PFSK-1 (cell line): ENCODE results near the gene GALNT1. TPM values are rescaled to one million over a fixed set of nuclear protein-coding genes. Genes with fewer than 3 reads are reported as not detected.

Experiments
- FOXP2 ChIP-seq: optimal IDR thresholded peaks from 2 replicates; pipeline ENCODE3; 2011; ENCODE audit warnings: borderline replicate concordance, control low read depth, inconsistent platforms; ENCODE audit not compliant: insufficient read depth; ENCODE audit errors: extremely low read length, extremely low read depth
- POLR2AphosphoS5 ChIP-seq: IDR thresholded peaks from 2 replicates; pipeline ENCODE4 v1.6.1; 2012; ENCODE audit warnings: low read depth, mild to moderate bottlenecking, control low read depth, low read length, moderate library complexity
- SIN3A ChIP-seq: IDR thresholded peaks from 2 replicates; pipeline ENCODE4 v1.6.1; 2012; ENCODE audit warnings: mild to moderate bottlenecking, low read length, moderate library complexity, borderline replicate concordance; ENCODE audit not compliant: insufficient read depth
- TAF1 ChIP-seq: IDR thresholded peaks from 2 replicates; pipeline ENCODE4 v1.6.1; 2012; ENCODE audit warnings: low read length, control low read depth, borderline replicate concordance; ENCODE audit not compliant: insufficient read depth
- polyA plus RNA-seq: library from polyadenylated mRNA; unstranded; fragments of >200 nt; gene quantifications from one replicate; pipeline ENCODE4 v1.2.1, GENCODE V29; 2012; ENCODE audit warnings: low read depth, missing spikeins; ENCODE audit not compliant: insufficient read length
- TF ChIP-seq, protein P1 (sequence below), 2 experiments: IDR thresholded peaks; 2 replicates each; pipeline versions ENCODE4 v1.6.1 to v1.8.0; 2011 to 2012; ENCODE audit warnings: low read depth in 2 of 2, low read length in 2 of 2, control low read depth in 1 of 2, inconsistent platforms in 1 of 2, mild to moderate bottlenecking in 1 of 2, moderate library complexity in 1 of 2; ENCODE audit not compliant: insufficient read depth in 1 of 2

Gene GALNT1
- 5.5 TPM for polyA plus RNA-seq

DNA sequence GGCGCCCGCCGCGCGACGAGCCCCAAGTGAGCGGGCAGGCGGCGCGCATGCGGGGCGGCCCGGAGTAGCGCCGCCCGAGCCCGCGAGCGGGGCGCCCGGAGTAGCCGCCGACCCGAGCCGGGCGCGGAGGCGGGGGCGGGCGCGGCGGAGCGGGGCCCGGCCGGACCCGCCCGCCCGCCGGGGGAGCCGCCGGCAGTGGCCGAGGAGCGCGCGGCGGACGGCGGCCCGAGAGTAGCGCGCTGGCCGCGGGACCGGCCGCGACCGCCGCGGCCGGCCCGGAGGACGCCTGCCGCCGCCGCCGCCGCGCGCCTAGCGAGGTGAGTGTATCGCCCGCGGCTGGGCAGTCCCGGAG is at the start of gene GALNT1:
TSS of gene GALNT1 (plus strand) at position 195 of the 352 bp plus-strand sequence. CDS start 72,923 bp downstream, outside the sequence.
- TF ChIP-seq POLR2AphosphoS5 = no peak
- TF ChIP-seq SIN3A = no peak

- TF ChIP-seq POLR2AphosphoS5 (no peak), TAF1 (no peak), FOXP2 (no peak), SIN3A (no peak)
- TF ChIP-seq, protein P1, sequence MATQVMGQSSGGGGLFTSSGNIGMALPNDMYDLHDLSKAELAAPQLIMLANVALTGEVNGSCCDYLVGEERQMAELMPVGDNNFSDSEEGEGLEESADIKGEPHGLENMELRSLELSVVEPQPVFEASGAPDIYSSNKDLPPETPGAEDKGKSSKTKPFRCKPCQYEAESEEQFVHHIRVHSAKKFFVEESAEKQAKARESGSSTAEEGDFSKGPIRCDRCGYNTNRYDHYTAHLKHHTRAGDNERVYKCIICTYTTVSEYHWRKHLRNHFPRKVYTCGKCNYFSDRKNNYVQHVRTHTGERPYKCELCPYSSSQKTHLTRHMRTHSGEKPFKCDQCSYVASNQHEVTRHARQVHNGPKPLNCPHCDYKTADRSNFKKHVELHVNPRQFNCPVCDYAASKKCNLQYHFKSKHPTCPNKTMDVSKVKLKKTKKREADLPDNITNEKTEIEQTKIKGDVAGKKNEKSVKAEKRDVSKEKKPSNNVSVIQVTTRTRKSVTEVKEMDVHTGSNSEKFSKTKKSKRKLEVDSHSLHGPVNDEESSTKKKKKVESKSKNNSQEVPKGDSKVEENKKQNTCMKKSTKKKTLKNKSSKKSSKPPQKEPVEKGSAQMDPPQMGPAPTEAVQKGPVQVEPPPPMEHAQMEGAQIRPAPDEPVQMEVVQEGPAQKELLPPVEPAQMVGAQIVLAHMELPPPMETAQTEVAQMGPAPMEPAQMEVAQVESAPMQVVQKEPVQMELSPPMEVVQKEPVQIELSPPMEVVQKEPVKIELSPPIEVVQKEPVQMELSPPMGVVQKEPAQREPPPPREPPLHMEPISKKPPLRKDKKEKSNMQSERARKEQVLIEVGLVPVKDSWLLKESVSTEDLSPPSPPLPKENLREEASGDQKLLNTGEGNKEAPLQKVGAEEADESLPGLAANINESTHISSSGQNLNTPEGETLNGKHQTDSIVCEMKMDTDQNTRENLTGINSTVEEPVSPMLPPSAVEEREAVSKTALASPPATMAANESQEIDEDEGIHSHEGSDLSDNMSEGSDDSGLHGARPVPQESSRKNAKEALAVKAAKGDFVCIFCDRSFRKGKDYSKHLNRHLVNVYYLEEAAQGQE (IDR thresholded peaks at IDR 0.05; ENCODE audit: insufficient read depth in 1 of 2, low read depth in 2 of 2, low read length in 2 of 2) = no peak
Observed at GRCh38 chr18:35533916-35534405, 47.6 kb upstream of the GALNT1 start.

DNA sequence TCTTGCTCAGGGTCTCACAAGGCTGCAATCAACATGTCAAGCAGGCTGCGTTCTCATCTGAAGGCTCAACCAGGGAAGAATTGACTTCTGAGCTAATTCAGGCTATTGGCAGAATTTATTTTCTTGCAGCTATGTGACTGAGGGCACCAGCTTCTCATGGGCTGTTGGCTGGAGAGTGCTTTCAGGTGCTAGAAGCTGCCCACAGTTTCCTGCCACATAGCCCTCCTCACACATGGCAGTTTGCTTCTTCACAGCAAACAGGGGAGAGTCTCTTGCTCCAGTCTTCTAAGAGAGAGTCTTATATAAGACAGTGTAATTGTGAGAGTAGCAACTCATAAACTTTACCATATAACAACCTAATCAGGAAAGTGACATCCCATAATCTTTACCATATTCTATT is 46.2 kb upstream of the GALNT1 start:
- TF ChIP-seq TAF1 (no peak), SIN3A (no peak), POLR2AphosphoS5 (no peak)
- TF ChIP-seq, protein P1 (IDR thresholded peaks at IDR 0.05; ENCODE audit: insufficient read depth in 1 of 2, low read depth in 2 of 2, low read length in 2 of 2) = no peak

DNA sequence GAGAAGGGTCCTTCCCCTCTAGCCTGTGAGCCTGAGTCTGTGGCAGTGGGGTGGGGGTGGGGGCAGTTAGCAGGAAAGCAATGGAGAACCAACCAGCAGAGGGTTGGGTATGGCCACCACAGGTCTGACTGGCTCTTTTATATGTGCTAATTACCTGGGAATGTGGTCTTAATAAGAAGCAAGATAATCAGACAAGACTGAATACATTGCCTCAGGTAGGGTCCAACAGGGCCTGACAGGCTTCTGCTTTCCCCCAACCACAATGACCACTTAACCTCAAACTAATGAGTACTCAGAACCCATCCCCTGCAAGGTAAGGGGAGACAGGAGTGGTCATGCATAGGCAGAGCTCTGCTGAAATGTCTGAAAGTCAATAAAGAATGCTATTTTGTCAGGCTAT is 39.2 kb upstream of the GALNT1 start:
- TF ChIP-seq POLR2AphosphoS5 = no peak
- TF ChIP-seq SIN3A = no peak

GRCh38 chr18:35547008-35547605 is 34.4 kb upstream of the GALNT1 start:
- TF ChIP-seq TAF1 (no peak), SIN3A (no peak), FOXP2 (no peak), POLR2AphosphoS5 (no peak)
- TF ChIP-seq, protein P1 (IDR thresholded peaks at IDR 0.05; ENCODE audit: insufficient read depth in 1 of 2, low read depth in 2 of 2, low read length in 2 of 2) = no peak

- TF ChIP-seq, protein P1 (IDR thresholded peaks at IDR 0.05; ENCODE audit: insufficient read depth in 1 of 2, low read depth in 2 of 2, low read length in 2 of 2) = no peak
- TF ChIP-seq TAF1 (no peak), POLR2AphosphoS5 (no peak), FOXP2 (no peak), SIN3A (no peak)
Observed at GRCh38 chr18:35549564-35549963, 32.0 kb upstream of the GALNT1 start.
